HG03060 (cell line): Measurements from ENCODE around the gene TMEM63B.
"Not testable (repeated sequence)": the region's sequence is repeated elsewhere in the genome, so short reads cannot be mapped to it uniquely, and the experiment has no call there.

Source experiments
- ATAC-seq: cut with Tn5 transposase; IDR thresholded peaks from one replicate; pipeline ENCODE4 v1.9.1; 2021; ENCODE audit warnings: low read depth, moderate number of reproducible peaks; ENCODE audit not compliant: unreplicated experiment

Gene TMEM63B

GRCh38 chr6:44166591-44167184 is 39.3 kb downstream of the TMEM63B start:
- ATAC-seq = no peak

DNA sequence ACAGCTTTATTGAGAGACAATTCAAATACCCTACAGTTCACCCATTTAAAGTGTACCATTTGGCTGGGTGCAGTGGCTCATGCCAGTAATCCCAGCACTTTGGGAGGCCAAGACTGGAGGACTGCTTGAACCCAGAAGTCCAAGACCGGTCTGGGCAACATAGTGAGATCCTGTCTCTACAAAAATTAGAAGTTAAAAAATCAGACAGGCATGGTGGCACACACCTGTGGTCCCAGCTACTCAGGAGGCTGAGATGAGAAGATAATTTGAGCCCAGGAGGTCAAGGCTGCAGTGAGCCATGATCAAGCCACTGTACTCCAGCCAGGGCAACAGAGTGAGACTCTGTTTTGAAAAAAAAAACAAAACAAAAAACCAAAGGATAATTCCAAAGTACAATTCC is 40.2 kb downstream of the TMEM63B start:
- ATAC-seq = no peak

GRCh38 chr6:44169154-44169553 is 41.8 kb downstream of the TMEM63B start:
- ATAC-seq = no peak

DNA sequence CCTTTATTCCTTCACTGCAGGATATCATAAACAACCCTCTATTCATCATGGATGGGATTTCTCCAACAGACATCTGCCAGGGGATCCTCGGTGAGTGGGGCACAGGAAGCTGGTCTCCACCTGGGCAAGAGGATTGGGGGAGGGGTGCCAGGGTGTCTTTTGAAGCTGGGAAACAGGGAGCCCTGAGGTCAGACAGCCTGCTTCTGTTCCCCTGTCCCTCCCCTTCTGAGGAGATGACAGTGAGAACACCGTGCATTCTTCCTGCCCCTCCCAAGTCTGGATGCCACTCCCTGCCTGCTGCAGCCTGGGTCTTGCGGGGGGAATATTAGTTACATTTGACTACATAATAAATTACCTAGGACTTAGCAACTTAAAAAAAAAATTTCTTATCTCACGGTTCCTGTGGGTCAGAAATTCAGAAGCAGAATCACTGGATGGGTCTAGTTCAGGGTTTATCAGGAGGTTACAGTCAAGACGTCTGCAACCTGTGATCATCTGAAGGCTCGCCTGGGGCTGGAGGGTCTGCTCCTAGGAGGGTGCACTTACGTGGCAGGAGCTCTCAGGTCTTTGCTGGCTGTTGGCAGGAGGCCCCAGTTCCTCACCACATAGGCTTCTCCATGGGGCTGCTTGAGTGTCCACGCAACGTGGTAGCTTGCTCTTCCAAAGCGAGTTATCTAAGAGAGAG is 42.7 kb downstream of the TMEM63B start:
- ATAC-seq = no peak

DNA sequence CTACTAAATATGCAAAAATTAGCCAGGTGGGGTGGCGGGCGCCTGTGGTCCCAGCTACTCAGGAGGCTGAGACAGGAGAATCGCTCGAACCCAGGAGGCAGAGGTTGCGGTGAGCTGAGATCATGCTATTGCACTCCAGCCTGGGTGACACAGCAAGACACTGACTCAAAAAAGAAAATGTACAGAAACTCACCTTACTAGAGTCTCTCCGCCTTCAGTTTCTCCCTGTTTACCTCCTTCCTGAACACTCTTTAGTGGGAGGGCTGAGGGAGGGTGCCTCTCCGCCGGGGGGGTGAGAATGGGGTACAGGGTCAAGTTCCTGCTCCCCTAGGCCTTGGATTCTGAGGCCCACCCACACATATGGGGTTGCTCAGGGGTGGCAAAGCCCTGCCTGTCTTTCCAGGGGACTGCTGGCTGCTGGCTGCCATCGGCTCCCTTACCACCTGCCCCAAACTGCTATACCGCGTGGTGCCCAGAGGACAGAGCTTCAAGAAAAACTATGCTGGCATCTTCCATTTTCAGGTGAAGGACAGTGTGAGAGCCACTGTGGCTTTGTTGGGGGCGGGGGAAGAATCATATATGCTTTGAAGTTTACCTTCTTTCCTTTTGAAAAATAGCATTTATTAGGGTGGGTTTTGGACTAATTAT is 44.7 kb downstream of the TMEM63B start:
- ATAC-seq = no peak

- no peak for ATAC-seq
Observed at GRCh38 chr6:44172731-44173500, 45.6 kb downstream of the TMEM63B start.

- no peak for ATAC-seq
Observed at GRCh38 chr6:44176130-44176761, 48.9 kb downstream of the TMEM63B start.

DNA sequence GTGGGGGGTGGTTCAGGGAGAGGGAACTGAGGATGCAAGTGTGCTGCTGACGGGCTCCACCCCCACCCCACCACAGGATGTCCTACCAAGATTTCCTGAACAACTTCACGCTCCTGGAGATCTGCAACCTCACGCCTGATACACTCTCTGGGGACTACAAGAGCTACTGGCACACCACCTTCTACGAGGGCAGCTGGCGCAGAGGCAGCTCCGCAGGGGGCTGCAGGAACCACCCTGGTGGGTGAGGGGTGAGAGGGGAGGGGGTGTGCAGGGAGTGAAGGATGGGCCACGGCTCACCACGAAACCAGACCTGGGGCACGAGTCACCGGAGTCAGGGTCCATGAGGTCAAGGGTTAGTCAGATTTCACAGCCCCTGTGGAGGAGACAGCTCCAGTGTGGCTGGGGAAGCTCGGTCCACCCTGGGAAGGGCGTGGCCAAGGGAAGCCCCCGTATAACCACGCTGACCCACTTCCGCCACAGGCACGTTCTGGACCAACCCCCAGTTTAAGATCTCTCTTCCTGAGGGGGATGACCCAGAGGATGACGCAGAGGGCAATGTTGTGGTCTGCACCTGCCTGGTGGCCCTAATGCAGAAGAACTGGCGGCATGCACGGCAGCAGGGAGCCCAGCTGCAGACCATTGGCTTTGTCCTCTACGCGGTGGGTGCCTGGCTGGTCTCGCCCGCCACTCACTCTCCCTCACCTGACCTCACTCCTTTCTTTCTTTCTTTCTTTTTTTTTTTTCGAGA is 49.6 kb downstream of the TMEM63B start:
- ATAC-seq = peak; percentile 57

GRCh38 chr6:44177691-44178423 is 50.5 kb downstream of the TMEM63B start:
- no peak for ATAC-seq

DNA sequence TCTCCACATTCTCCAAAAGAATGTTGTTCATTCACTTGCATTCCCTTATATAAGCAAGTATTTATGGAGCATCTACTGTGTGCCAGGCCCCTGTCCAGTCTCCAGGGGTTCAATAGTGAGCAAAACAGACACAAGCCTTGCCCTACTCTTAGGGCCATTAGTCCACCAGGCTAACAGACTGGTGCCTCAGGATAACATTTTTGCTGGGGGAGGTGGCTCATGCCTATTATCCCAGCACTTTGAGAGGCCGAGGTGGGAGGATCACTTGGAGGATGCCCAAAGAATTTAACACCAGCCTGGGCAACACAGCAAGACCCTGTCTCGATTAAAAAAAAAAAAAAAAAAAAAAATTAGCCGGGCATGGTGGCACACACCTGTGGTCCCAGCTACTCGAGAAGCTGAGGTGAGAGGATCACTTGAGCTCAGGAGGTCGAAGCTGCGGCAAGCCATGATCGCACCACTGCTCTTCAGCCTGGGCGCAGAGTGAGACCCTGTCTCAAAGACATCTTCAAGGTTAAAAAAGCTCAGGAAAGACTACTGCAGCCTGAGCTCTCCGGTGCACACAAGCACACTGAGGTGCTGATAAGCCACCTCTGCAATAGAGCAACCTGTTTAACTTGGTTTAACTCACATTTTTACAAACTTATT is 51.2 kb downstream of the TMEM63B start:
- ATAC-seq = no peak

- ATAC-seq = no peak
Observed at GRCh38 chr6:44179072-44179536, 51.8 kb downstream of the TMEM63B start.

GRCh38 chr6:44179648-44180047 is 52.3 kb downstream of the TMEM63B start:
- ATAC-seq = no peak

DNA sequence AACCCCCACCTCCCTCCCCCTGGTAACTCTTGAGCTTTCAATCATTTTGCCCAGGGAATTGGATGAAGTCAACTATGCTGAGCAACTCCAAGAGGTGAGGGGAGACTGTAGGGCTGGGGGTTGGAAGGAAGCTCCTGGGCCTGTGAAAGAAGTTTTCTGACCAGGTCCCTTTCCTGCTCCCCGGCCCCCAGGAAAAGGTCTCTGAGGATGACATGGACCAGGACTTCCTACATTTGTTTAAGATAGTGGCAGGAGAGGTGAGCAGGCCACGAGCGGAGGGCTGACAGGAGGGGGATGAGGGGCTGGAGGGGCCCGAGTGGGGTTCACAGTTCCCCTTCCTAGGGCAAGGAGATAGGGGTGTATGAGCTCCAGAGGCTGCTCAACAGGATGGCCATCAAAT is 53.1 kb downstream of the TMEM63B start:
- ATAC-seq = no peak

DNA sequence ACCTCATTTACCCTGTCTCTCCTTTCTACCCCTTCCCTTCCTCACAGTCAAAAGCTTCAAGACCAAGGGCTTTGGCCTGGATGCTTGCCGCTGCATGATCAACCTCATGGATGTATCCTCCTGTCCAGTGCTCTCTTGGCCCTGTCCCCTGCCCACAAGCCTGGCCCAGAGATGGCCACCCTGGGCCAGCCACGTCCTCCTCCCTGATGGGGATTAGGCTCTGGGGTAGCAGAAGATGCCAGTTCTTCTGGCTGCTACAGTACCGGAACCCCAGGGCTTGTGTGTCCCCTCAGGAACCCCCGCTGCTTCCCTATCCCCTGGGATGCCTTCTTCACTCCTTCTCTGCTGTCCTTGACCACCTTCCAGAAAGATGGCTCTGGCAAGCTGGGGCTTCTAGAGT is 53.5 kb downstream of the TMEM63B start:
- ATAC-seq = no peak

DNA sequence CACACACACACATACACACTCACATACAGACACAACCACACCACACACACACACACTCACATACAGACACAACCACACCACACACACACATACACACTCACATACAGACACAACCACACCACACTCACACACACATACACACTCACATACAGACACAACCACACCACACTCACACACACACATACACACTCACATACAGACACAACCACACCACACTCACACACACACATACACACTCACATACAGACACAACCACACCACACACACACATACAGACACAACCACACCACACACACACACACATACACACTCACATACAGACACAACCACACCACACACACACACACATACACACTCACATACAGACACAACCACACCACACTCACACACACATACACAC is 54.4 kb downstream of the TMEM63B start:
- ATAC-seq = not testable (repeated sequence)

DNA sequence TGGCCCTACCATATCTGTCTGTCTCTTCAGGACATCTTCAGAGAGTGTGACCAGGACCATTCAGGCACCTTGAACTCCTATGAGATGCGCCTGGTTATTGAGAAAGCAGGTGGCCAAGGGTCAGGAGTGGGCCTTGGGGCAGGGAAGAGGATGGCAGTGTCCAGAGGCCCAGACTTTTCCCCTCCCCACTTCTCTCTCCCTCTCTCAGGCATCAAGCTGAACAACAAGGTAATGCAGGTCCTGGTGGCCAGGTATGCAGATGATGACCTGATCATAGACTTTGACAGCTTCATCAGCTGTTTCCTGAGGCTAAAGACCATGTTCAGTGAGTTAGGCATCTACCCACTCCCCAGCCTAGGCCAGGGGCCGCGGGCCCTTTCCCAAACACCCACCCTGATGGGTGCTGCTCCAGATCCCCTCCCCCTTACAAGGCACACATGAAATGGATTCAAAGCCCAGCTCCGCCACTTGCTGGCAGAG is 55.6 kb downstream of the TMEM63B start:
- ATAC-seq = no peak

DNA sequence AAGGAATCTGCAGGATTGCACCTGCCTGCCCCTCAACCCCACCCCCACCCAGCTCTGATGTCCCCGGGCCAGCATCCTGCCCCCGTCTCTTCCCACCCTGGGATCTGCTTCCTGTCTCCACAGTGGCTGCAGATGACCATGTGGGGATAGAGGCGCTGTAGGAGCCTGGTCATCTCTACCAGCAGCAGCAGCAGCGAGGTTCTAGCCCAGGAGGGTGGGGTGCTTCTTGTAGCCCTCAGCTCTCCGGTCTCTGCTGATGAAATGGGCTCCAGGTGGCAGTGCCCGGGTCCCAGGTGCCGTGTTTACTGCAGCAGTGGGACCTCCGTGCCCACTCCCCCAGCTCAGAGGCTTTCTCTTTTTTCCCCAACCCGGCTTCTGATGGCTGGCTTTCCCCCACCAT is 56.4 kb downstream of the TMEM63B start:
- no peak for ATAC-seq

GRCh38 chr6:44185356-44185755 is 58.0 kb downstream of the TMEM63B start:
- ATAC-seq = not testable (repeated sequence)
